GM10266 (cell line): Measurements from ENCODE around the gene OR4L1.
"Not testable (repeated sequence)": the region's sequence is repeated elsewhere in the genome, so short reads cannot be mapped to it uniquely, and the experiment has no call there.

Source experiments
- DNase-seq: peaks from one replicate; pipeline ENCODE4 v3.0.0; 2012; ENCODE audit errors: extremely low spot score
- TF ChIP-seq, protein P1 (sequence below): IDR thresholded peaks from 2 replicates; pipeline ENCODE4 v1.5.1; 2012; ENCODE audit warnings: mild to moderate bottlenecking, low read depth; ENCODE audit not compliant: control insufficient read depth, insufficient read depth; ENCODE audit errors: missing control alignments

OR4L1 gene

DNA sequence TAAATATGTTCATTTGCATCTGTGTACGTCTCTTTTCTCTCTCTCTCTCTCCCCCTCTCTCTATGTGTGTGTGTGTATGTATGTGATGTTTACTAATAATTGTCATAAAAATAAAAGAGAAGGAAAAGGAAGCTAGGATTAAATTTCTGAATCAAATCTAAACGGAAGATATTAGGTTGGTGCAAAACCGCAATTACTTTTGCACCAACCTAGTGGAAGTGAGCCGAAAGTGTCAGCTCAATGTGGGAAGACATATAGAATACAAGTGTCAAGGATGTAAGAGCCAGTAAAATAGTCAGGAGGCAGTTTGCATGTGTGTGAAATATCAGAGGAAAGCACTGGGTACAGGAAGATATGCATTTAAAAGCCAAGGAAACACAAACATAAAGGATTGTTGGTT, 32.2 kb downstream of the OR4L1 start:
- TF ChIP-seq, protein P1, sequence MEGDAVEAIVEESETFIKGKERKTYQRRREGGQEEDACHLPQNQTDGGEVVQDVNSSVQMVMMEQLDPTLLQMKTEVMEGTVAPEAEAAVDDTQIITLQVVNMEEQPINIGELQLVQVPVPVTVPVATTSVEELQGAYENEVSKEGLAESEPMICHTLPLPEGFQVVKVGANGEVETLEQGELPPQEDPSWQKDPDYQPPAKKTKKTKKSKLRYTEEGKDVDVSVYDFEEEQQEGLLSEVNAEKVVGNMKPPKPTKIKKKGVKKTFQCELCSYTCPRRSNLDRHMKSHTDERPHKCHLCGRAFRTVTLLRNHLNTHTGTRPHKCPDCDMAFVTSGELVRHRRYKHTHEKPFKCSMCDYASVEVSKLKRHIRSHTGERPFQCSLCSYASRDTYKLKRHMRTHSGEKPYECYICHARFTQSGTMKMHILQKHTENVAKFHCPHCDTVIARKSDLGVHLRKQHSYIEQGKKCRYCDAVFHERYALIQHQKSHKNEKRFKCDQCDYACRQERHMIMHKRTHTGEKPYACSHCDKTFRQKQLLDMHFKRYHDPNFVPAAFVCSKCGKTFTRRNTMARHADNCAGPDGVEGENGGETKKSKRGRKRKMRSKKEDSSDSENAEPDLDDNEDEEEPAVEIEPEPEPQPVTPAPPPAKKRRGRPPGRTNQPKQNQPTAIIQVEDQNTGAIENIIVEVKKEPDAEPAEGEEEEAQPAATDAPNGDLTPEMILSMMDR = no peak
- no peak for DNase-seq

DNA sequence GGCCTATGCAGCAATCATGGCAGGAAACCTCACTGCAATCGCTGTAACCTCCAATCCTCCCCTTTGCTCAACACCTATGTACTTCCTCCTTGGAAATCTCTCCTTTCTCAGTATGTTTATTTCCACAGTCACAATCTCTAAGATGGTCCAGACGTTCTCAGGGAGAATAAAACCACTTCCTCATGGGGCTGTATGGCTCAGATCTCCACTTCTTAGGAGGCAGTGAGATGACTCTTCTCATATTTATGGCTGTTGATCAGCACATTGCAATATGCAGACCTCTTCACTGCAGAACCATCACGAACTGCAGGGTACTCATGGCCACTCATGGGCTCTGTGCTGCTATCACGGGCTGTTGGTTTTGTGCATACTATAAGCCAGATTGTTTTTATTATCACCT, 33.6 kb downstream of the OR4L1 start:
- TF ChIP-seq, protein P1 = no peak
- no peak for DNase-seq

DNA sequence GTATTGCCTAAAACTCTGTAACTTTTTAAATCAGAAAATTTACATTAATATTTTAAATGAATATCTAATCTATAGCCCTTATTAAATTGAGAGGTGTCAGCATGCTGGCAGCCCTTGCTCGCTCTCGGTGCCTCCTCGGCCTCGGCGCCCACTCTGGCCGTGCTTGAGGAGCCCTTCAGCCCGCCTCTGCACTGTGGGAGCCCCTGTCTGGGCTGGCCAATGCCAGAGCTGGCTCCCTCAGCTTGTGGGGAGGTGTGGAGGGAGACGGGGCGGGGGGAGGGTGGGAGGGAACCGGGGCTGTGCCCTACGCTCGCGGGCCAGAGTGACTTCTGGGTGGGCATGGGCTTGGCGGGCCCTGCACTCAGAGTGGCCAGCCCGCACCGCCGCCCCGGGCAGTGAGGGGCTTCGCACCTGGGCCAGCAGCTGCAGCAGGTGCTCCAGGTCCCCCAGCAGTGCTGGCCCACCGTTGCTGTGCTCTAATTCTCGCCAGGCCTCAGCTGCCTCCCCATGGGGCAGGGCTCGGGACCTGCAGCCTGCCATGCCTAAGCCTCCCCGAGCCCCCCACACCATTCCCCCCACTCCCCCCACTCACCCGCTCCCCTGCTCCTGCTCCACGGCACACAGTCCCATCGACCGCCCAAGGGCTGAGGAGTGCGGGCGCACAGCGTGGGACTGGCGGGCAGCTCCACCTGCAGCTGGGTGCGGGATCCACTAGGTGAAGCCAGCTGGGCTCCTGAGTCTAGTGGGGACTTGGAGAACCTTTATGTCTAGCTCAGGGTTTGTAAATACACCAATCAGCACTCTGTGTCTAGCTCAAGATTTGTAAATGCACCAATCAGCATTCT, 39.3 kb downstream of the OR4L1 start:
- DNase-seq = not testable (repeated sequence)

DNA sequence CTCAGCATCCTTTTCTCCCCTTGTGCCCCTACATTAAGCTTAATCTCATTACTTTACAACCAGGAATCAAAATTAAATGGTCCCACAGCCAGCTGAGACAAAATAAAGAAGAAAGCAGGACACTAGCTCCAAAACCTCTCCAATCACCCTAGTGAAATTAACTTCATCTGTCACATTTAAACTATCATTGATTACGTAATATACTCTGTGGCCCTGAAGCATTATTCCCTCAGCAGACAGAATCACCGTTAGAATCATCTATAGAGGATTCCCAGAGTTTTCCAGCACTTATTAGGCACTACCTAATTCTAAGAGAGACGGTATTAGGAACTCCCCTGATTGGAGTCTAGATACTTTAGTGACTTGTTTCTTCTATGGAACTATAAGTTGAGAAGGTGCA, 50.6 kb downstream of the OR4L1 start, which contains the start of gene OR4K17:
OR4K17 (plus strand) TSS at position 302 of the 400 bp plus-strand sequence. CDS start 6,761 bp downstream, outside the sequence.
- no peak for DNase-seq
- TF ChIP-seq, protein P1 = no peak
